Esophagus squamous epithelium (tissue), 4 donors: ENCODE data around the gene PAM16.

ENCODE experiments used
- CTCF ChIP-seq, 6 experiments: fragments of 450-650 bp in 4 of 6; fragments of 200-600 bp in 2 of 6; sonication (generic) in 2 of 6; IDR thresholded peaks; one replicate each; pipeline ENCODE4 v1.5.1; 2016 to 2019; ENCODE audit warnings: antibody characterized with exemption in 6 of 6, mild to moderate bottlenecking in 4 of 6, moderate library complexity in 4 of 6
- POLR2A ChIP-seq, 4 donors: fragments of 450-650 bp; IDR thresholded peaks; one replicate each; pipeline ENCODE4 v1.6.1; 2017; ENCODE audit warnings: antibody characterized with exemption in 4 of 4, mild to moderate bottlenecking in 4 of 4, moderate library complexity in 3 of 4

GRCh38 chr16:4347010-4347409 lies 4.1 kb downstream of the PAM16 start:
- TF ChIP-seq CTCF (IDR thresholded peaks at IDR 0.05): no peak
- no peak for TF ChIP-seq POLR2A (IDR thresholded peaks at IDR 0.05)
